Common myeloid progenitor, CD34-positive (primary cell): ENCODE data around the gene ADARB1.

Experiments used
- CTCF ChIA-PET: fragments of 350-600 bp; sonication (Branson Sonifier 250); formaldehyde crosslinking; loops from one replicate; lab custom pipeline; 2021; ENCODE audit warnings: antibody characterized with exemption; lab: Charles Lee
- POLR2A ChIA-PET: fragments of 350-600 bp; sonication (Branson Sonifier 250); formaldehyde crosslinking; loops from one replicate; lab custom pipeline; 2021; ENCODE audit warnings: antibody characterized with exemption; lab: Charles Lee
- DNase-seq, 3 donors: peaks; one replicate each; pipeline versions ENCODE4 v3.0.0 to v3.0.0-alpha.2; 2013
- H3K27ac ChIP-seq, 2 experiments: 1 replicate in 1 of 2; 2 replicates in 1 of 2; pipeline ENCODE4 v1.7.0; 2013; ENCODE audit warnings: inconsistent platforms in 2 of 2, low read length in 2 of 2, mild to moderate bottlenecking in 2 of 2, low read depth in 1 of 2, moderate library complexity in 1 of 2; ENCODE audit not compliant: severe bottlenecking in 2 of 2, insufficient read depth in 1 of 2, poor library complexity in 1 of 2
- H3K27me3 ChIP-seq, 5 experiments: replicated peaks in 2 of 5; 1 replicate in 3 of 5; 2 replicates in 2 of 5; pipeline versions ENCODE4 v1.6.1 to v1.7.0; 2013; ENCODE audit warnings: low read length in 4 of 5, mild to moderate bottlenecking in 2 of 5, moderate library complexity in 2 of 5, inconsistent platforms in 1 of 5; ENCODE audit not compliant: insufficient read depth in 5 of 5, control insufficient read depth in 4 of 5
- H3K36me3 ChIP-seq, 4 experiments: 1 replicate in 2 of 4; 2 replicates in 2 of 4; pipeline versions ENCODE4 v1.6.1 to v1.7.0; 2013; ENCODE audit warnings: low read length in 3 of 4, control low read depth in 1 of 4, mild to moderate bottlenecking in 1 of 4; ENCODE audit not compliant: control insufficient read depth in 4 of 4, insufficient read depth in 4 of 4
- H3K4me1 ChIP-seq, 4 experiments: 1 replicate in 3 of 4; 2 replicates in 1 of 4; pipeline versions ENCODE4 v1.6.1 to v1.7.1; 2013; ENCODE audit warnings: low read length in 3 of 4, mild to moderate bottlenecking in 3 of 4, control low read depth in 1 of 4, inconsistent platforms in 1 of 4, moderate library complexity in 1 of 4; ENCODE audit not compliant: control insufficient read depth in 4 of 4, insufficient read depth in 4 of 4; ENCODE audit errors: control extremely low read depth in 1 of 4
- H3K4me3 ChIP-seq, 7 experiments: 1 replicate in 4 of 7; 2 replicates in 3 of 7; pipeline versions ENCODE4 v1.5.1 to v1.7.0; 2013; ENCODE audit warnings: mild to moderate bottlenecking in 7 of 7, low read length in 6 of 7, moderate library complexity in 6 of 7, inconsistent platforms in 2 of 7, low read depth in 2 of 7, control low read depth in 1 of 7; ENCODE audit not compliant: insufficient read depth in 4 of 7, control insufficient read depth in 1 of 7; ENCODE audit errors: extremely low read depth in 1 of 7
- H3K9me3 ChIP-seq, 5 experiments: 1 replicate in 4 of 5; 2 replicates in 1 of 5; pipeline versions ENCODE4 v1.6.1 to v1.7.1; 2013; ENCODE audit warnings: low read length in 4 of 5, mild to moderate bottlenecking in 2 of 5, inconsistent platforms in 1 of 5, low read depth in 1 of 5, moderate library complexity in 1 of 5; ENCODE audit not compliant: control insufficient read depth in 4 of 5, insufficient read depth in 2 of 5; ENCODE audit errors: control extremely low read depth in 1 of 5
- WGBS: methylation state at CpG from one replicate; pipeline ENCODE4 v1.1.5; 2013; ENCODE audit not compliant: insufficient coverage; 5-methylcytosine and 5-hydroxymethylcytosine counted together

The ADARB1 gene

GRCh38 chr21:45226540-45227326, 152.4 kb downstream of the ADARB1 start:
- 63% methylated on average over 9 of the region's 15 CpGs for WGBS
- Histone ChIP-seq H3K4me1 (peaks cover 0 to 2% (median 0%) of the 10 kb centered on the region in 4 experiments), H3K9me3 (no peaks in the 10 kb centered on the region), H3K27me3 (no peaks in the 10 kb centered on the region), H3K4me3 (no peak overlapping the region), H3K27ac (no peak overlapping the region), H3K36me3 (peaks cover 0 to 10% (median 3%) of the 10 kb centered on the region in 4 experiments)
- POLR2A ChIA-PET: interaction anchor here (0.6 kb wide), 2 partner anchors 13 to 97 kb away, joined by 4 to 7 read pairs; no protein-coding TSS in a partner anchor
- CTCF ChIA-PET: interaction anchor here (1.1 kb wide), 1 partner anchor 22 kb away, joined by 3 read pairs; no protein-coding TSS in a partner anchor
- no peak for DNase-seq

- H3K9me3 ChIP-seq: no peaks in the 10 kb centered on the region
- DNase-seq: no peak
- H3K4me3 ChIP-seq: no peak overlapping the region
- H3K27ac ChIP-seq: no peak overlapping the region
- 93% methylated on average over 4 of the region's 10 CpGs for WGBS
- POLR2A ChIA-PET: no interaction called here
- peaks cover 0 to 7% (median 0%) of the 10 kb centered on the region in 4 experiments for H3K36me3 ChIP-seq
- peaks cover 0 to 2% (median 0%) of the 10 kb centered on the region in 4 experiments for H3K4me1 ChIP-seq
- CTCF ChIA-PET: interaction anchor here (1.1 kb wide), 1 partner anchor 21 kb away, joined by 3 read pairs; no protein-coding TSS in a partner anchor
- no peaks in the 10 kb centered on the region for H3K27me3 ChIP-seq
These were observed 153.4 kb downstream of the ADARB1 start for GRCh38 chr21:45227735-45228134.

- Histone ChIP-seq H3K9me3 (no peaks in the 10 kb centered on the region), H3K4me1 (peaks cover 0 to 2% (median 0%) of the 10 kb centered on the region in 4 experiments), H3K27ac (no peak overlapping the region), H3K36me3 (peaks cover 0 to 4% (median 0%) of the 10 kb centered on the region in 4 experiments), H3K4me3 (no peak overlapping the region), H3K27me3 (no peaks in the 10 kb centered on the region)
- peak in 2 of 3 donors; percentile 35 to 38 for DNase-seq
- CTCF ChIA-PET: no interaction called here
- WGBS: 98% methylated on average over 5 of the region's 6 CpGs
- POLR2A ChIA-PET: no interaction called here
These were observed 153.8 kb downstream of the ADARB1 start for GRCh38 chr21:45228171-45228641.

- H3K9me3 ChIP-seq: no peaks in the 10 kb centered on the region
- H3K36me3 ChIP-seq: no peaks in the 10 kb centered on the region
- H3K27ac ChIP-seq: no peak overlapping the region
- POLR2A ChIA-PET: no interaction called here
- H3K4me3 ChIP-seq: no peak overlapping the region
- peaks cover 0 to 2% (median 0%) of the 10 kb centered on the region in 4 experiments for H3K4me1 ChIP-seq
- CTCF ChIA-PET: no interaction called here
- 100% methylated on average over 1 of the region's 3 CpGs for WGBS
- DNase-seq: no peak
- no peaks in the 10 kb centered on the region for H3K27me3 ChIP-seq
These were observed 154.4 kb downstream of the ADARB1 start for GRCh38 chr21:45228656-45229240.

GRCh38 chr21:45231705-45232104, 157.3 kb downstream of the ADARB1 start:
- Histone ChIP-seq H3K4me3 (no peak overlapping the region), H3K4me1 (peaks cover 0 to 2% (median 0%) of the 10 kb centered on the region in 4 experiments), H3K27me3 (no peaks in the 10 kb centered on the region), H3K36me3 (no peaks in the 10 kb centered on the region), H3K9me3 (no peaks in the 10 kb centered on the region), H3K27ac (no peak overlapping the region)
- no peak for DNase-seq
- 89% methylated on average over 2 of the region's 3 CpGs for WGBS
- ChIA-PET CTCF (no interaction called here), POLR2A (no interaction called here)

GRCh38 chr21:45234127-45234526, 159.7 kb downstream of the ADARB1 start:
- no peak overlapping the region for H3K27ac ChIP-seq
- H3K4me3 ChIP-seq: no peak overlapping the region
- H3K9me3 ChIP-seq: no peaks in the 10 kb centered on the region
- CTCF ChIA-PET: interaction anchor here (1.2 kb wide), 1 partner anchor 96 kb away, joined by 3 read pairs; no protein-coding TSS in a partner anchor
- H3K27me3 ChIP-seq: no peaks in the 10 kb centered on the region
- POLR2A ChIA-PET: interaction anchor here (0.6 to 0.9 kb wide), 2 partner anchors 9 to 356 kb away, joined by 3 to 4 read pairs; no protein-coding TSS in a partner anchor
- WGBS: 89% methylated on average over 26 of the region's 28 CpGs
- no peaks in the 10 kb centered on the region for H3K36me3 ChIP-seq
- no peaks in the 10 kb centered on the region for H3K4me1 ChIP-seq
- no peak for DNase-seq
